ENCODE measurements around the gene DPYSL5. TPM values are rescaled to one million over a fixed set of nuclear protein-coding genes. Genes with fewer than 3 reads are reported as not detected.

Gene DPYSL5
- total and polyA plus RNA-seq, 9 of the 15 experiments (the other 6 are each of a cell fraction or from before 2014, with no cell fraction given) = 0.06 TPM; not detected in 8

DNA sequence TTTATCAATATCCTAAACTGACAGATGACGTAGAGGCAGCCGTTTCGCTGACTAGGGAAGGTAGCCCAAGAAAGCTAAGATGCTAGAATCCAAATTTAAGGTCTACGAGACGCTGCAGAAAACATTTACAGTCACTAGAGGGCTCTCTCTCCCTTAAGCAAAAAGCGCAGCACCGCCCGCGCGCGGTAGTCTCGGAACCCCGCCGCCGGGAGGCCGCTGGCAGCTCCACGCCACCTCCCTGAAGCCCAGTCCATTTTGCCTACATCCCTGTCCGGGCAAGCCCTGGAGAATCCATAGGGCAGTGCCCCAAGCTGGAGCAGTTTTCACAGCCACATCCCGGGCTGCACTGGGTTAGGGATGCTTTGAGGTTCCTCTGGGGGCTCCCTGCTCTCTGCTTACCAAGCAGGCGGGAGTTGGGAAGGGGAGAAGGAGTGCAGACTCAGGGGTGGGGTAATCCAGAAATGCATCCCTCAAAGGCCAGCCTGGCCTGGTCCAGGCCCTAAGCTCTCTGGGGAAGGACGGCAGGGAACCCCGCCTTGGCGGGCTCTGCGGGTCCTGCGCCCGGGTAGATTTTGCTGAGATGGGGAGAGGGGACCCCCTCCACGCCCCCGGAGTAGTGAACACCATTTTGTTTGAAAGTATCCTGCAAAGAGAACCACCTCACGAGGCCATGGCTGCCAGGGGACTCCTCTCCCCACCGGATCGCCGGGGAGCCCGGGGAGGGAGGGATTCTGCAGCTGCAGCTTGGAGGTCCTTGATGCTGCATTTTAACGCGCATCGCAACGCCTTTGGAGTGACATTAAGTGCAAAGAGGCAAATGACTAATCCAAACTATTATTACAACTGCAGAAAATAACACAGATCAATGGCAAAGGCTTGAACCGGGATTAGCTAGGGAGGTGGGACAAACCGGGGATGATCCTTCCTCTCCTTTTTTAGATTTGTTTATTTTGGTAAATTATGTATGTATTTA is 1.3 kb upstream of the DPYSL5 start (continued):
- 0 out of 2 replicates have a peak, but pooled peaks have one; percentile 24 for TF ChIP-seq KDM2B (CRISPR knock-in tag; IDR thresholded peaks at IDR 0.05)

DNA sequence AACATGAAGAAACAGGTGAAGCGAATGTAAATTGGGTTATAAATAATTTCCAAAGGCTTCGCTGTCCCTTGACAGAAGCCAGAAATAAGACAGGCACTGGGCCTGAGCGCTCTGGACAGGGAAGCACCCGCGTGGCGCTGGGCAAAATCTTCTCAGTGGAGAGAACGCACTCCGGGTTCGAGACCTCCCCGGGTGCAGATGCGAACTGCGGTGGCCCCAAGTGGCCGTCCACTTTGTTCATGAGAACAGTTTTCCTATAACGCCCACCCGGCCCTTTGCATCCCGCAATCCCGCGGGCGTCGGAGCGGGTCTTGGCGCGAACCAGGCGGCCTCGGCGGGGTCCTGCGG is 651 bp upstream of the DPYSL5 start:
- CTCF ChIA-PET (ENCODE audit: low intra/inter-chr PET ratio) = interaction anchor here (1.2 to 2.1 kb wide), 2 partner anchors 95 to 456 kb away, joined by 4 to 19 read pairs; no protein-coding TSS in a partner anchor
- in situ Hi-C loops (cut with MboI) = loop anchor here (10.0 kb wide), 2 partner anchors 98 to 448 kb away; no protein-coding TSS in a partner anchor
- Histone ChIP-seq H3K9me1 (ENCODE audit: control insufficient read depth, insufficient read depth, low read length) (no peaks in the 10 kb centered on the region), H2AFZ (ENCODE audit: low read depth, low read length) (no peak overlapping the region), H3K9me3 (replicated peaks; ENCODE audit: control insufficient read depth, insufficient read depth, low read depth, low read length) (no peaks in the 10 kb centered on the region), H3K27me3 (ENCODE audit: control insufficient read depth in 2 of 2, insufficient read depth in 2 of 2, low read length in 2 of 2) (peaks cover 49 to 66% of the 10 kb centered on the region in 2 experiments), H4K20me1 (replicated peaks; ENCODE audit: control insufficient read depth, insufficient read depth, low read length) (no peaks in the 10 kb centered on the region; the same call in 1 of the 2 replicates), H3K4me3 (peak overlapping the region; percentile 22; the same call in 1 of the 2 replicates), H3K79me2 (ENCODE audit: control insufficient read depth, insufficient read depth, low read length) (no peaks in the 10 kb centered on the region), H3K36me3 (ENCODE audit: control insufficient read depth, insufficient read depth, low read length) (no peaks in the 10 kb centered on the region), H3K4me1 (replicated peaks in 1 of 2; ENCODE audit: control insufficient read depth in 2 of 2, insufficient read depth in 2 of 2, low read length in 2 of 2) (peaks cover 0 to 35% of the 10 kb centered on the region in 2 experiments; a peak in 2 of 5 replicates), H3K4me2 (ENCODE audit: insufficient read depth, low read length) (no peak overlapping the region), H3K27ac (ENCODE audit: extremely low read depth, low read depth, low read length) (no peak overlapping the region), H3K9ac (ENCODE audit: insufficient read depth in 1 of 2, low read depth in 2 of 2, low read length in 2 of 2) (no peak overlapping the region)
- POLR2A ChIA-PET = interaction anchor here (1.4 kb wide), 1 partner anchor 224 kb away, joined by 3 read pairs; the partner anchor contains the start of gene OST4
- intact Hi-C loops (cut with micrococcal nuclease) = loop anchor here (2.0 to 10.0 kb wide), 5 partner anchors 75 to 438 kb away; partner anchors contain the start of gene TRIM54
- FAIRE-seq = no peak
- no peak for ATAC-seq
- 45% methylated on average over 16 of the region's 27 CpGs for WGBS (ENCODE audit: insufficient coverage, low coverage, missing lambda C conversion rate)
- BruUV-seq (replicated peaks) = no TSS peak
- TF ChIP-seq, protein P1, sequence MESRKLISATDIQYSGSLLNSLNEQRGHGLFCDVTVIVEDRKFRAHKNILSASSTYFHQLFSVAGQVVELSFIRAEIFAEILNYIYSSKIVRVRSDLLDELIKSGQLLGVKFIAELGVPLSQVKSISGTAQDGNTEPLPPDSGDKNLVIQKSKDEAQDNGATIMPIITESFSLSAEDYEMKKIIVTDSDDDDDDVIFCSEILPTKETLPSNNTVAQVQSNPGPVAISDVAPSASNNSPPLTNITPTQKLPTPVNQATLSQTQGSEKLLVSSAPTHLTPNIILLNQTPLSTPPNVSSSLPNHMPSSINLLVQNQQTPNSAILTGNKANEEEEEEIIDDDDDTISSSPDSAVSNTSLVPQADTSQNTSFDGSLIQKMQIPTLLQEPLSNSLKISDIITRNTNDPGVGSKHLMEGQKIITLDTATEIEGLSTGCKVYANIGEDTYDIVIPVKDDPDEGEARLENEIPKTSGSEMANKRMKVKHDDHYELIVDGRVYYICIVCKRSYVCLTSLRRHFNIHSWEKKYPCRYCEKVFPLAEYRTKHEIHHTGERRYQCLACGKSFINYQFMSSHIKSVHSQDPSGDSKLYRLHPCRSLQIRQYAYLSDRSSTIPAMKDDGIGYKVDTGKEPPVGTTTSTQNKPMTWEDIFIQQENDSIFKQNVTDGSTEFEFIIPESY (CRISPR knock-in tag; IDR thresholded peaks at IDR 0.05) = 0 out of 2 replicates have a peak, but pooled peaks have one; percentile 24
- no peak for TF ChIP-seq ARID2 (IDR thresholded peaks at IDR 0.05)
- DNase-seq (ENCODE audit: extremely low read depth in 1 of 4, low spot score in 3 of 4) = peak in 1 of 4 experiments; percentile 4

Data from K562 (cell line).